T-helper 9 cell (primary cell): ENCODE results near the gene NOX5.

Experiments used
- DNase-seq: peaks from one replicate; pipeline ENCODE4 v3.0.0-alpha.2; 2020

The NOX5 gene

DNA sequence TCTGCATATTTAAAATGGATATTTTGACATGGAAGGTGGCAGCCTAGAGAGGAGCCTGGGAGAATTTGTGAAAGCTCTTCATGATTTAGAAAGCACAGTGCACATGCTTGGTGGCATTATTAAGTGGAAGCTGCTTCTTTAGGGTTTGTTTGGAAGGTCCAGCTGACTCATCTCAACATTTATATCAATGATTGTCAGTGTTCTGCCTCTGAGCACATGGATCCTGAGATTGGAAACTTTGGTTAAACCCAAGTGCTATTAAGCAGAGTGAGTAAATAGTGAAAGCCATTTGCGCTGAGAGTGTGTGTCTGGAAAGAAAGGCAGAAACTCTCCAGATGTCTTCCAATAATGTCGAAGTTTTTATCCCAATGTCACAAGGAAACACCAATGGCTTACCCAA is 7.4 kb downstream of the NOX5 start:
- DNase-seq: no peak

DNA sequence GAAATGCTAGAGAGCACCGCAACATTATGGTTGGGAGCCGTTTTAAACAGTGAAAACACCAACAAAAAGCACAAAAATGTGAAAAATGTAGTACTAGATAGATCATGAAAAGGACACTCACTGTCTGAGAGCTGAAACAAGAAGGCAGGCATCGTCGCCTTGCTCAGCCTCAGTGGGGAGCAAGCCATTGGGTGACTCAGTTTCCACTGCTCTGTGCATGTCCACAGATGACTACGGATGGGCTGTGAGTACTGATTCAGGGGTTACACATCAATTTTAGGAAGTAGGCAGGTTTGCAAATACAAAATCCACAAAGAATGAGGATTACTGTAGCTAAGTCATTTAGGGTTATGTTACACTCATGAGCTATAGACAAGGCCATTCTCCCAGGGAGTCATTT is 10.8 kb downstream of the NOX5 start:
- no peak for DNase-seq

DNA sequence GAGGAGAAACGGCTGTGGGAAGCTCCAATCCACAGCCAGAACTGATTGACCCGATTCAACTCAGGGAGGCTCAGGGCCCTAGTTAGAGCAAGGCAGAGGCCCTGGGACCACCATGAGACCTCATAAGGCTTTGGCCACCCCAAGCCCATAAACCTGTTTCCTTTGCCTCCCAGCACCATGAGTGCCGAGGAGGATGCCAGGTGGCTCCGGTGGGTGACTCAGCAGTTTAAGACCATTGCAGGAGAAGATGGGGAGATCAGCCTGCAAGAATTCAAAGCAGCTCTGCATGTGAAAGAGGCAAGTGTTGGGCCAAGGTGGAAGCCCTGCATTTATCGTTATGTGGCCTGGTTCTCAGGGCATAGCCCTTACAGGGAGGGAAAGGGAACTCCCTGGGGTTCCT is 11.9 kb downstream of the NOX5 start:
- DNase-seq: no peak

DNA sequence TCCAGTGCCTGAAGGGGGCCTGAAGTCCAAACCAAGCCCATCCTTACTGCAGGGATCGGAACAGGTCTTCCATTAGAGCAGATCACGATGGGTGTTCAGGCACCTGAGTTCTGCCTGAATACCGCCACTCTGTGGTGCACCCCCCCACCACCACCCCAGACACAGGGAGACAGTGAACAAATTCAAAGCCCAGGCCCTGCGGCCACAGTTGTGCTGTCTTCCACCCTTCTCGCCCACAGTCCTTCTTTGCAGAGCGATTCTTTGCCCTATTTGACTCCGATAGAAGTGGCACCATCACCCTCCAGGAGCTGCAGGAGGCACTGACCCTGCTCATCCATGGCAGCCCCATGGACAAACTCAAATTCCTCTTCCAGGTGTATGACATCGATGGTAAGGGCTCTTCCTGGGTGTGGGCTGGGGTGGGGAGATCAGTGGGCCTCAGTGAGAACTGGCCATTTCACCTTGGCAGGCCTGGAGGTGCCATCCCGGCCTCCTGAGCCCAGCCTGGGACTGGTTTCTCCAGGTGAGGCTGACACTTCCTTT is 13.6 kb downstream of the NOX5 start:
- DNase-seq: no peak

DNA sequence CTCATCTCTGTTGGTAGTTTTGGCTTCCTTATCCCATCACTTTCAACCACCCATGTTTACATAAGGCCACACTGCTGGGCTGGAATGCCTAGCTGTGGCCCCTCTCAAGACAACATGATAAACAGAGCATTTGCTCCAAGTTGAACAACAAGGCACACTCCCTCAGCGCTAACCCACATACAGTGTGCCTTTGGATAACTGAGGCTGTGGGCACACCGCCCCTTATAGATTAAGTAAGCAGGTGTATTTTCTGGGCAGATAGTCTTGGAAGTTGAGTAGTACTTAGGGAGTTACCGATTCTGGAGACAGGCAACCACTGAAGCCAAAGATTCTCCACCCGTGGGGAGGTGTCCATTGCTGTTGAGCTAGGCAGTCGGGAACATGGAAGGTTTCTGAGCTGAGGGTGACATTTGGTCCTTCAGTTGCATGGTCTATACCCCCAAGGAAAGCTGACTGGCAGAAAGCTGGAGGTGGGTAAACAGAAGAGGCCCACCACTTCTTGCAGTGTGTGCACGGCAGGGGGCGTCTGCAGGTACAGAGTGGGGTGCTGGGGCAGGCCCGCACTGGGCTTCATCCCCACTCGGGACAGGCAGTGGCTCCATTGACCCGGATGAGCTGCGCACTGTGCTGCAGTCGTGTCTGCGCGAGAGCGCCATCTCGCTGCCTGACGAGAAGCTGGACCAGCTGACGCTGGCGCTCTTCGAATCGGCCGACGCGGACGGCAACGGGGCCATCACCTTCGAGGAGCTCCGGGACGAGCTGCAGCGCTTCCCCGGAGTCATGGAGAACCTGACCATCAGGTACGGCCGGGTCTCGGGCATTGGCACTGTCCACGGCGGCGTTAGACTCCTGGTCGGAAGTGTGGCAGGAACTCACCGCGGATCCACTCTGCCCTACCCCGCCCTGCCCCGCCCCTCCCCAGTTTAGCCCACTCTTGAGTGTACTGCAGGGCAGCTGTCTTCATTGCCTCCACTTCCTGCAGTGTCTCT is 16.8 kb downstream of the NOX5 start:
- no peak for DNase-seq

DNA sequence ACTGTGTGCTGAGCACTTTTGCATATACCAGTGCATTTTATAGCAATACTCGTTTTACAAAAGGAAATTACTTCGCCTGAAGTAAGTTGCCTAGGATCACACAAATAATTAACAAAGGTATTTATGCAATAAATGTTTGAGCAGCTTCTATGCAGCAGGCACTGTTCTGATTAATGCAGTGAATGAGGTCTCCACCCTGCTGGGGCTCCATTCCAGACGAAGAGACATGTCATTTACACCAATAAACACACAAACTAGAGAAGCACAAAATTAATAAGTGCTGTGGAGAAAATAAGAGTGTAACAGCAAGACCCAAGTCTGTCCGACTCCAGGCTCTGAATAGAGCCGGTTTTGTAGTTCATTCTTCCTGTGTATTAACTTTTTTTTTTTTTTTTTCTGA is 17.5 kb downstream of the NOX5 start:
- DNase-seq: no peak

DNA sequence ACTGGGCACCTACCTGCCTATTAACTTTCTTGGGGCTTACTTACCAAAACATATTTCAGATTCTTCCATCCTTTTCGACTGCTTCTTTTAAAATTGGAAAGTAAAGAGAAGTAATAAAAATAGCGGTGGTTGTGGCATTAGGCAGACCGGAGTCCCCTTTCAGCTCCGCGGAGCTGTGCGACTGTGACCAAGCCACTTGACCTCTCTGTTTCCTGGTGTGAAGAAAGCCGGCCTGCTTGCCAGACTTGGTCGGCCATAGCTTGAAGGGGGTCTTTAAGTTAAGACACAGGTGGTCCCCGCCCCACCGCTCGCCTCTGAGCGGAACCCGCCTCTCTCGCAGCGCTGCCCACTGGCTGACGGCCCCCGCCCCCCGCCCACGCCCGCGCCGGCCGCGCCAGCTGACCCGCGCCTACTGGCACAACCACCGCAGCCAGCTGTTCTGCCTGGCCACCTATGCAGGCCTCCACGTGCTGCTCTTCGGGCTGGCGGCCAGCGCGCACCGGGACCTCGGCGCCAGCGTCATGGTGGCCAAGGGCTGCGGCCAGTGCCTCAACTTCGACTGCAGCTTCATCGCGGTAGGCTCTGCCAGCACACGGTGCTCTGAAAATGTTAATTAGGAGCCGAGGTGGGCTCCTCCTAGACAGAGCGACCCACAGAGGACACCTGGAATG is 18.3 kb downstream of the NOX5 start:
- DNase-seq: no peak

DNA sequence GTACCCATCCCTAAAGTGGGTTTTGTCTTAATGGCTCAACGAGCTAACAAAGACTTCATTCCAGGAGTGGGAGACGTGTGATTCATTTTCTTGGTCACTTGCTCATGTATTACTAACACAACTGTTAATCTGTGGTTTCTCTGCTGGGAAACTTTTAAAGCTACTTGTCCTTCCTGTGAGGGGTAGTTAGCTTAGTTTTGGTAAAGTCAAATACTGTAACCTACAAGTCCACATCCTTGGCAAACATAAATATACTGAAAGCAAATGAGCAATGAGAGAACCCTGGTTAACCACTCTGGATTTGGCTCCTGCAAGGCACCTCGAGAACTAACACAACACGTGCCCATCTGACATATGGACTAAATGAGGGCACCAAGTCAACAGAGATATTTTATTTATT is 19.9 kb downstream of the NOX5 start:
- DNase-seq: no peak

DNA sequence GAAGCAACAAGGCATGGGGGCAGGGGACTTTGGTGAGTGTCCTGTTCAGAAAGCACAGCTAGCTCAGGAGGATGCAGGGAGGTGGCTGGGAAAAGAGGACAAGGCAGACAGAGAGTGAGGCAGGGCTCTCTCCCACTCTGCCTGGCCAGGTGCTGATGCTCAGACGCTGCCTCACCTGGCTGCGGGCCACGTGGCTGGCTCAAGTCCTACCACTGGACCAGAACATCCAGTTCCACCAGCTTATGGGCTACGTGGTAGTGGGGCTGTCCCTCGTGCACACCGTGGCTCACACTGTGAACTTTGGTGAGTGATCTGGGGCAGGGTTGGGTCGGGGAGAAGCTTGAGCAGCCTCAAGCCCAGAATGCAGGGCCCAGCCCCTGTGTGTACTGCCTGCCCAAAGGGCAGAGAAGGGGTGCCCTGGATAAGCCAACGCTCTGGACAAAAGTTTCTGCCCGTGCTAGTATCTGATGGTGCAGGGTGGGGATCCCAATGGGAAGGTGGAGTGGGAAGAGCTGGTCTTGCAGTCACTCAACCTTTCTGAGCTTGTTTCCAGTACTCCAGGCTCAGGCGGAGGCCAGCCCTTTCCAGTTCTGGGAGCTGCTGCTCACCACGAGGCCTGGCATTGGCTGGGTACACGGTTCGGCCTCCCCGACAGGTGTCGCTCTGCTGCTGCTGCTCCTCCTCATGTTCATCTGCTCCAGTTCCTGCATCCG is 20.9 kb downstream of the NOX5 start:
- no peak for DNase-seq

DNA sequence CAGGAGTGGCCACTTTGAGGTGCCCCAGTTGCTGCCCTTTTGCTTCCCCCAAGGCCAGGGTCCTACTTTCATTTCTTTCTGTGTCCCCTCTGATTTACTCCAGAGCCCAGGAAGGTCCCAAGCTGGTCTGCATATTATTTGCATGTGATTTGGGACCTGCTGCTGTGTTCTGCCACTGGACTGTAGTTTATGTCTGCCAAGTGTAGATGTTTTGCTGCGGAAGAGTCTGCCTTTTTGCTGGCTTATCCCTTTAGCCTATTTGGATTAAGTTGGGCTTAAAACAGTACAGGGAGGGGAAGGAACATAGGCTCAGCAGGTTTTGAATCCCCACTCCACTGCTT is 21.4 kb downstream of the NOX5 start:
- DNase-seq: no peak

DNA sequence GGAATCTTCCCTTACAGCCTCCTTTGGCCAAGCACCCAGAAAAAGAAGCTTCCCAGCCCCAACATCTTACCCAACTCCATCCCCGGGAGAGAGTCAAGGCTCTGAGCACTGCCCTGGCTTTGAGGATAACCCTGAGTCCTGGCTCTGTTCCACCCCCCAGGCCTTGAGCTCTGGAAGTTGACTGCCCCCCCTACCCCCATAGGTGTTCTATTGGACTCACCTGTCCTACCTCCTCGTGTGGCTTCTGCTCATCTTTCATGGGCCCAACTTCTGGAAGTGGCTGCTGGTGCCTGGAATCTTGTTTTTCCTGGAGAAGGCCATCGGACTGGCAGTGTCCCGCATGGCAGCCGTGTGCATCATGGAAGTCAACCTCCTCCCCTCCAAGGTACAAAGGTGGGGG is 22.3 kb downstream of the NOX5 start:
- DNase-seq: no peak

DNA sequence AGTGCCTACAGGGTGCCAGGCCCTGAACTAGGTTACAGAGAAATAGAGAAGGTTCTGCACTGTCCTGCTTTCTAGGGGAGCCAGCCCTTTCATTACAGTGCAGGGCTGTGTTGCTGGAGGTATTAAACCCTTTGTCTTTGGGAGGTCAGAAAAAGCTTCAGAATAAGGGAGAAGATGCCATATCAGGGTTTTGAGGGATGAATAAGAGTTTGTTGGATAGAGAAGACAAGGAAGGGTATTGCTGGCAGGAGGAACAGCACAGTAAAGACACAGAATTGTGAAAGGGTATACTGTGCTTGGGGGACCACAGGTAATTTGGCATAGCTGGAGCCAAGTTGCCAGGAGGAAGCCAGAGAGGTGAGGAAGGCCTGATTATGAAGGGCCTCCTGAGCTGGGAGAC is 23.0 kb downstream of the NOX5 start:
- no peak for DNase-seq

DNA sequence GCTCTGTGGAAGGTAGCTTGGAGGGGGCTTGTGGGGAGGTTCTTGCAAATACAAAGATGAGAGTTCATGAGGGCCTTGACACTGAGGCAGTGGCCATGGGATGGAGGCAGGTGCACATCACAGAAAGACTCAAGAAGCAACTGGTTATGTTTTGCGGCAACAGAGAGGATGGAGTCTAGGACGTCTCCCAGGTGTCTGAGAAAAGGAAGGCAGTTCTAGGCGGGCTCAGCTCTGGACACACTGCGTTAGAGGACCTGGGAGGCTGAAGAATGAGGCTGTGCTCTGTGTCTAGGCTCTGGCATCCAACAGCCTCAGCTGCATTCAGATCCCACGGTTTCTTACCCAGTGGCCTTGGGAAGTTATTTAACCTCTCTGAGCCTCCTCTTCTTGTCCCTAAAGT is 23.5 kb downstream of the NOX5 start:
- no peak for DNase-seq

DNA sequence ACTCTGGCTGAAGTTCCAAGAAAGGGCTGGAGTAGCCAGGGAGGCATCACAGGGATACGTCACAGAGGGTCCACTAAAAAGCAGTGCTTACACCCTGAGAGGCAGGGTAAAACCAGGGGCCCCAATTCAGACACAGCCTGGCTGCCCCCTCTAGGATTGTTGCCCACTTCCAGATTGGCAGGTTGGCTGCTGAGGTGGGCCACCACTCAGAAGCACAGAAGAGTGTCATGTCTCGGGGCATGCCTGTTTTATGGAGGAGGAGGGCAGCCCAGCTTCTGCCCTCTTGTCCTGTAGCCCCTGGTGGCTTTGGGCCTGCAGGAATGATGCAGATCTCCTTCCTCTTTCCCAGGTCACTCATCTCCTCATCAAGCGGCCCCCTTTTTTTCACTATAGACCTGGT is 24.0 kb downstream of the NOX5 start:
- no peak for DNase-seq

DNA sequence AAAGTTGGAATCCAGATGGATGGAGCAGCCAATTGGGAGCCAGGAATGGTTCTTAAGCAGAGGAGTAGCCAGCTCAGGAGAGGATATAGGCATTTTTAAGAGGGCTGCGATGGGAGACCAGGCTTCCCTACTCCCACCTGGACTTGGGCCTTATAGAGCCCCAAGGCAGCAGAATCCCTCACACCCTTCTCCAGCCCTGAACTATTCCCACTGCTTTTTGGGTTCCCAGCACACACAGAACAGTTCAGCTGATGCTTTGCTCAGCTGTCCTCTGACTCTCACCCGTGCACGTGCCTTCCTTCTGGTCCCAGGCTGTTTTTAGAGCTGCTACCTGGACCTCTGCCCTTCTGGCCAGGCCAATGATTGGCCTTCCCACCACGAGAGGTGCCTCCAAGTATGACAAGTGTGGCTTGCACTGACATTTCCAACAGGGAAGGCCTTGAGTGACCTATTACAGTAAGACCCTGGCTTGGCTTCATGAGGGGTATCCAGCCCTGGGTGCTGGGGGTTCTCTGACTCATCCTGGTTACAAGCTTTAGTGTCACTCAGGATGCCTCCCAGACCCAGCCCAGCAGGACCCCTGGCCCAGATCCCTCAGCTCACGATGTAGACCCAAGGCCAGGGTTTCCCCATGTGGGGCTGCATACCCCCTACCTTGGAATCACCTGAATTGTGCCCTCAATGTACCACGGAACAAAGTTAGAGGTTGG is 25.2 kb downstream of the NOX5 start:
- DNase-seq: no peak

DNA sequence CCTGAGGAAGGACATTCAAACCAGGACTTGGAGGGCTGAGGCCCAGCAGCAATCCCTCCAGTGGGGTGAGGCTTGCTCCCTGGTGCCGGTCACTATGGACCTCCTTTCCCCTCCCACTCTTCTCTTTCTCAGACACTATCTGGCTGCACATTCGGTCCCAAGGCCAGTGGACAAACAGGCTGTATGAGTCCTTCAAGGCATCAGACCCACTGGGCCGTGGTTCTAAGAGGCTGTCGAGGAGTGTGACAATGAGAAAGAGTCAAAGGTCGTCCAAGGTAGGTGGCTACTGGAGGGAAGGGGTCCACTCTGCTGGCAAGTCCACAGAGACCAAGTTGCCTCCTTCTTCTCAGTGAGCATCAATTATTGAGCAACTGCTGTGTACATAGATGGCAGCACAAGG is 28.0 kb downstream of the NOX5 start:
- no peak for DNase-seq

DNA sequence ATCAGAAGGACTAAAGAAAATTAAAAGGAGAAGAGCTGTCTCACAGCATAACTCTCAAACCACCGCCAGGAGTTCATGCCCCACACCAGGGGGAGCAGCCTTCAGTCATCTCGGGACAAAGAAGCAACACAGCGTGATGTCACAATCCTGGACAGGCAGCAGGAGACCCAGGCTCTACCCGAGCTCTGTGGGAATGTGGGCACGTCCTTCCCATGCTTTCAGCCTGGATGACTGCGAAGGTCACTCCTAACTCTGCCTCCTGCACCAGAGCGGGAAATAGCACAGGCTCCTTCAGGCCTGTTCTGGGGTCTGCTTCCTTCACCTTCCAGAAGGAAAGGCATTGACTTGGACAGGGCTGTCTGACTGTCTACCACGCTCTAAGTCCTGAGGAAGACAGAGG is 31.3 kb downstream of the NOX5 start:
- no peak for DNase-seq

DNA sequence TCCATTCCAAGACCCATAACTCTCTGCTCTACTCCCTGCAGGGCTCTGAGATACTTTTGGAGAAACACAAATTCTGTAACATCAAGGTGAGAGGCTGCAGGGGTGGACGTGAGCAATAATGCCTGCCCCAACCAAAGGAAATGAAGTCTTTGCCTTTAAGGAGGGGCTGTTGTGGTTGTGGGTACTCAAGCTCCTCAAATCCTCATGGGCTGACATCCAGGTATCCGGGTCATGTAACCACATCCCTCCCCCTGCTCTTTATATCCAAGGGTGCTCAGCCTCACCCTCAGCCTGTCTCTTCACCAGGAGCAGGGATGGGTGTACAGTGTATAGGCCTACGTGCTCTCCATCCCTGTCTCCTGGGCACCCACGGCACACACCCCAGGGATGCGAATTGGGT is 32.3 kb downstream of the NOX5 start:
- no peak for DNase-seq

DNA sequence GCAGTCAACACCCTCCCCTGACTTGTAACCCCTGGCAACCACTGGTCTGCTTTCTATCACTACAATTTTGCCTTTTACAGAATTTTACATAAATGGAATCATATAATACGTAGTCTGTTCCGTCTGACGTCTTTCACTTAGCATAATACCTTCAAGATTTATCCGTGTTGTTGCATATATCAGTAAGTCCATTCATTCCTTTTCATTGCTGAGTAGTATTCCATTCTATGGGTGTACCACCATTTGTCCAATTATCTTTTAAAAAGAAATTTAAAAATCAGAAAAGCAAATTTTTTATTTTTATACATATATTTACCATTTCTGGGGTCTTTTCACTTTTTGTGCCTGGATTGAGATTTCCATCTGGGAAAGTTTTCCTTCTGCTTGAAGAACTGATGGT is 35.5 kb downstream of the NOX5 start:
- DNase-seq: no peak

DNA sequence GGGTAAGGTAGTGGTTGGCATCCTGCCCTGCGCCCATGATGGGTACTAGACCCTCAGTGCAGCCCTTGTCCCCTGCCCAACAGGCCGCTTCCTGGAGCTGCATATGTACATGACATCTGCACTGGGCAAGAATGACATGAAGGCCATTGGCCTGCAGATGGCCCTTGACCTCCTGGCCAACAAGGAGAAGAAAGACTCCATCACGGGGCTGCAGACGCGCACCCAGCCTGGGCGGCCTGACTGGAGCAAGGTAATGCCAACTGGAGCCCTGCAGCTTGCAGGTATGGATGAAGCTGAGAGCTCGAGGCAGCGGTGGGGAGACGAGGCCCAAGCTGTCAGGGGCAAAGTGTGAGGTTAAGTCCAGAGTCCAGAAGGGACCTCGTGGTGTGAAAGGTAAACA is 40.8 kb downstream of the NOX5 start:
- DNase-seq: no peak

DNA sequence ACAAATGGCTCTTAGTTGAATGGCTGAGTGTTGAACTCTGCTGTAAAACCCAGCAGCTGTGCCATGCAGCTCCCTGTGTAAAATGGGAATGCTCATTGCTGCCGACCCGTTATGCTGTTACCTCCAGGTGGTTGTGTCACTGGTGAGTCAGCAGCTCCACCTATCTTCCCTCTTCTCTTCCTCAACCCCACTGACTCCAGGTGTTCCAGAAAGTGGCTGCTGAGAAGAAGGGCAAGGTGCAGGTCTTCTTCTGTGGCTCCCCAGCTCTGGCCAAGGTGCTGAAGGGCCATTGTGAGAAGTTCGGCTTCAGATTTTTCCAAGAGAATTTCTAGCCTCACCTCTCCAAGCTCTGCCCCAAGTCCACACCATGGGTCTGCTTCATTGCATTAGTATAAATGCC is 41.9 kb downstream of the NOX5 start:
- DNase-seq: no peak

DNA sequence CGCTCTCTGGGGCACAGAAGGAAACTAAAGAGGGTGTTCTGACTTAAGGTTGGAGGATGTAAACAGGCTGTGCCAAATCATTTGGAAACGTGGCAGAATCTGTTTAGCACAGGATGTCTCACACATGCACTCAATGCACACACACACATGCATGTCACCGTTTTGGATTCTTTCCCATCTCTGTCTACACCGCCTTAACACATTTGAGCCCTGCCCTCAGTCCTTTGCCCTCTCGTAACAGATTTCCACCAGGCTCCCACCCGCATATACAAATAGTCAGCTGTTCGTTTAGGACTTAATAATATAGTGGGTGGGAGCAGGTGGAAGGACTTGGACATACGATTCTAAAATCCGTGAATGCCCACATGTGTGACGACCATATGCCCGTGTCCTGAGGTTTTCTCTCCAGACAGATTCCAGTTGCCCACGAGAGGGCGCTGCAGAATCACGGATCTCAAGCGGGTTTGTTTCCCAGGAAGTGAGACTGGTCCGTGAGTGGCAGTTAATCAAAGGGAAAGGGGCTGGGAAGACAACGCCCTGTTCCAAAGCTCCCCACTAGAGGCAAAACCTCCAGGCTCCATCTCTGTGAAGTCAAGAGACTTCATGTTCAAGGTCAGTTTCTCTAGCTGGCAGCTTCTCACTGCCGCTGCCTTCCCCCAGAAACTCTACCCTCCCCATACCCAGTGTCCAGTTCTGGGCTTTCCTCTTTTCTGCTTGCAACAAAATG is 44.5 kb downstream of the NOX5 start:
- DNase-seq: peak; percentile 71
